ENCODE measurements around the gene PIBF1. TPM values are rescaled to one million over a fixed set of nuclear protein-coding genes. Genes with fewer than 3 reads are reported as not detected.
"Not testable (repeated sequence)": the region's sequence is repeated elsewhere in the genome, so short reads cannot be mapped to it uniquely, and the experiment has no call there.

The PIBF1 gene
- total and polyA plus RNA-seq, 11 donors = 7.6 to 24.1 (median 12.8) TPM

- Histone ChIP-seq H3K27me3 (no peaks in the 10 kb centered on the region), H3K36me3 (peaks cover 5 to 100% (median 97%) of the 10 kb centered on the region in 9 donors), H3K27ac (no peak overlapping the region), H3K9me3 (no peaks in the 10 kb centered on the region), H3K4me3 (no peak overlapping the region), H3K4me1 (no peaks in the 10 kb centered on the region)
- no peak for ATAC-seq
- 94 to 96% (median 95%) methylated on average over 3 of the region's 3 CpGs for WGBS, 4 donors
- intact Hi-C loops (cut with DNase I) = no loop called here
- DNase-seq = no peak
- no peak for TF ChIP-seq POLR2A (IDR thresholded peaks at IDR 0.05)
These were observed 21.7 kb upstream of the PIBF1 start for GRCh38 chr13:72760189-72760588.

- Histone ChIP-seq H3K27me3 (no peaks in the 10 kb centered on the region), H3K27ac (no peak overlapping the region), H3K36me3 (peaks cover 9 to 100% (median 98%) of the 10 kb centered on the region in 9 donors), H3K4me1 (no peaks in the 10 kb centered on the region), H3K9me3 (no peaks in the 10 kb centered on the region), H3K4me3 (no peak overlapping the region)
- 69 to 77% (median 73%) methylated on average over 2 of the region's 2 CpGs for WGBS, 4 donors
- DNase-seq (no peak), ATAC-seq (no peak)
- intact Hi-C loops (cut with DNase I) = no loop called here
- TF ChIP-seq CTCF (IDR thresholded peaks at IDR 0.05) = no peak
- no peak for TF ChIP-seq POLR2A (IDR thresholded peaks at IDR 0.05)
These were observed 18.5 kb upstream of the PIBF1 start for GRCh38 chr13:72763411-72763810.

GRCh38 chr13:72774019-72774418 is 7.9 kb upstream of the PIBF1 start:
- H3K27me3 ChIP-seq = no peaks in the 10 kb centered on the region
- TF ChIP-seq POLR2A (IDR thresholded peaks at IDR 0.05) (no peak), CTCF (IDR thresholded peaks at IDR 0.05) (no peak)
- ATAC-seq (no peak), DNase-seq (no peak)
- intact Hi-C loops (cut with DNase I) = no loop called here
- peaks cover 0 to 11% (median 4%) of the 10 kb centered on the region in 12 donors for H3K4me1 ChIP-seq
- H3K4me3 ChIP-seq = no peak overlapping the region
- WGBS, 4 donors = 82 to 88% (median 87%) methylated on average over 2 of the region's 2 CpGs
- H3K27ac ChIP-seq = no peak overlapping the region
- H3K36me3 ChIP-seq = peaks cover 0 to 100% (median 96%) of the 10 kb centered on the region in 9 donors
- no peaks in the 10 kb centered on the region for H3K9me3 ChIP-seq

GRCh38 chr13:72782717-72783116 is 784 bp downstream of the PIBF1 start:
- no peaks in the 10 kb centered on the region for H3K9me3 ChIP-seq
- intact Hi-C loops (cut with DNase I) = loop anchor here in 4 of 10 donors (5.0 kb wide), 1 partner anchor 55 kb away; the partner anchor contains the start of genes BORA (in 4 of the 4) and MZT1 (in 4 of the 4)
- H3K27me3 ChIP-seq = no peaks in the 10 kb centered on the region
- DNase-seq = no peak
- peaks cover 6 to 59% (median 32%) of the 10 kb centered on the region in 12 donors for H3K4me1 ChIP-seq
- 3 to 9% (median 6%) methylated on average over 7 of the region's 7 CpGs for whole genome bisulfite sequencing, 4 donors
- peaks cover 0 to 57% (median 20%) of the 10 kb centered on the region in 9 donors for H3K36me3 ChIP-seq
- peak overlapping the region; percentile 59 to 99 (median 84) for H3K4me3 ChIP-seq
- no peak for ATAC-seq
- no peak for TF ChIP-seq POLR2A (IDR thresholded peaks at IDR 0.05)
- no peak for TF ChIP-seq CTCF (IDR thresholded peaks at IDR 0.05)
- H3K27ac ChIP-seq = peak overlapping the region in 8 of 12 donors; percentile 75 to 94 (median 88)

GRCh38 chr13:72784679-72785078 is 2.7 kb downstream of the PIBF1 start:
- not testable (repeated sequence) for ATAC-seq, H3K4me3 ChIP-seq, H3K27ac ChIP-seq, DNase-seq, H3K9me3 ChIP-seq, H3K27me3 ChIP-seq
- 92 to 96% (median 93%) methylated on average over 4 of the region's 4 CpGs for WGBS, 4 donors
- intact Hi-C loops (cut with DNase I) = loop anchor here in 4 of 10 donors (5.0 kb wide), 1 partner anchor 57 kb away; the partner anchor contains the start of genes BORA (in 4 of the 4) and MZT1 (in 4 of the 4)
- H3K36me3 ChIP-seq = peaks cover 0 to 40% (median 10%) of the 10 kb centered on the region in 9 donors
- peaks cover 6 to 44% (median 22%) of the 10 kb centered on the region in 12 donors for H3K4me1 ChIP-seq

Measured in heart left ventricle (tissue), 16 donors.